HL-60 (cell line): ENCODE measurements around the gene TFRC.
"Not testable (repeated sequence)": the region's sequence is repeated elsewhere in the genome, so short reads cannot be mapped to it uniquely, and the experiment has no call there.

Experiments
- POLR2AphosphoS5 ChIP-seq: IDR thresholded peaks from 2 replicates; pipeline ENCODE4 v1.6.1; 2012; ENCODE audit warnings: low read depth
- TF ChIP-seq, protein P1 (sequence below): IDR thresholded peaks from one replicate; pipeline ENCODE4 v1.5.1; 2011; ENCODE audit warnings: low read length, control low read depth, inconsistent platforms; ENCODE audit not compliant: insufficient read depth
- TF ChIP-seq, protein P2 (sequence below): IDR thresholded peaks from 2 replicates; pipeline ENCODE4 v1.6.1; 2012; ENCODE audit warnings: low read depth; ENCODE audit not compliant: insufficient replicate concordance

- TF ChIP-seq, protein P1, sequence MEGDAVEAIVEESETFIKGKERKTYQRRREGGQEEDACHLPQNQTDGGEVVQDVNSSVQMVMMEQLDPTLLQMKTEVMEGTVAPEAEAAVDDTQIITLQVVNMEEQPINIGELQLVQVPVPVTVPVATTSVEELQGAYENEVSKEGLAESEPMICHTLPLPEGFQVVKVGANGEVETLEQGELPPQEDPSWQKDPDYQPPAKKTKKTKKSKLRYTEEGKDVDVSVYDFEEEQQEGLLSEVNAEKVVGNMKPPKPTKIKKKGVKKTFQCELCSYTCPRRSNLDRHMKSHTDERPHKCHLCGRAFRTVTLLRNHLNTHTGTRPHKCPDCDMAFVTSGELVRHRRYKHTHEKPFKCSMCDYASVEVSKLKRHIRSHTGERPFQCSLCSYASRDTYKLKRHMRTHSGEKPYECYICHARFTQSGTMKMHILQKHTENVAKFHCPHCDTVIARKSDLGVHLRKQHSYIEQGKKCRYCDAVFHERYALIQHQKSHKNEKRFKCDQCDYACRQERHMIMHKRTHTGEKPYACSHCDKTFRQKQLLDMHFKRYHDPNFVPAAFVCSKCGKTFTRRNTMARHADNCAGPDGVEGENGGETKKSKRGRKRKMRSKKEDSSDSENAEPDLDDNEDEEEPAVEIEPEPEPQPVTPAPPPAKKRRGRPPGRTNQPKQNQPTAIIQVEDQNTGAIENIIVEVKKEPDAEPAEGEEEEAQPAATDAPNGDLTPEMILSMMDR = not testable (repeated sequence)
- TF ChIP-seq POLR2AphosphoS5 = not testable (repeated sequence)
- TF ChIP-seq, protein P2, sequence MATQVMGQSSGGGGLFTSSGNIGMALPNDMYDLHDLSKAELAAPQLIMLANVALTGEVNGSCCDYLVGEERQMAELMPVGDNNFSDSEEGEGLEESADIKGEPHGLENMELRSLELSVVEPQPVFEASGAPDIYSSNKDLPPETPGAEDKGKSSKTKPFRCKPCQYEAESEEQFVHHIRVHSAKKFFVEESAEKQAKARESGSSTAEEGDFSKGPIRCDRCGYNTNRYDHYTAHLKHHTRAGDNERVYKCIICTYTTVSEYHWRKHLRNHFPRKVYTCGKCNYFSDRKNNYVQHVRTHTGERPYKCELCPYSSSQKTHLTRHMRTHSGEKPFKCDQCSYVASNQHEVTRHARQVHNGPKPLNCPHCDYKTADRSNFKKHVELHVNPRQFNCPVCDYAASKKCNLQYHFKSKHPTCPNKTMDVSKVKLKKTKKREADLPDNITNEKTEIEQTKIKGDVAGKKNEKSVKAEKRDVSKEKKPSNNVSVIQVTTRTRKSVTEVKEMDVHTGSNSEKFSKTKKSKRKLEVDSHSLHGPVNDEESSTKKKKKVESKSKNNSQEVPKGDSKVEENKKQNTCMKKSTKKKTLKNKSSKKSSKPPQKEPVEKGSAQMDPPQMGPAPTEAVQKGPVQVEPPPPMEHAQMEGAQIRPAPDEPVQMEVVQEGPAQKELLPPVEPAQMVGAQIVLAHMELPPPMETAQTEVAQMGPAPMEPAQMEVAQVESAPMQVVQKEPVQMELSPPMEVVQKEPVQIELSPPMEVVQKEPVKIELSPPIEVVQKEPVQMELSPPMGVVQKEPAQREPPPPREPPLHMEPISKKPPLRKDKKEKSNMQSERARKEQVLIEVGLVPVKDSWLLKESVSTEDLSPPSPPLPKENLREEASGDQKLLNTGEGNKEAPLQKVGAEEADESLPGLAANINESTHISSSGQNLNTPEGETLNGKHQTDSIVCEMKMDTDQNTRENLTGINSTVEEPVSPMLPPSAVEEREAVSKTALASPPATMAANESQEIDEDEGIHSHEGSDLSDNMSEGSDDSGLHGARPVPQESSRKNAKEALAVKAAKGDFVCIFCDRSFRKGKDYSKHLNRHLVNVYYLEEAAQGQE = not testable (repeated sequence)
These were observed 55.8 kb downstream of the TFRC start for GRCh38 chr3:196026059-196026458.
